ENCODE measurements around the gene ZRANB2. TPM values are rescaled to one million over a fixed set of nuclear protein-coding genes. Genes with fewer than 3 reads are reported as not detected.

ZRANB2 gene
- total and polyA plus RNA-seq, 2 of the 4 experiments (the other 2 are of a cell fraction), result 23.7 to 67.2 TPM

- H3K27me3 ChIP-seq (ENCODE audit: control insufficient read depth, insufficient read depth, low read length), result no peaks in the 10 kb centered on the region
- H3K27ac ChIP-seq (ENCODE audit: insufficient read depth, low read length), result no peak overlapping the region
- H4K5ac ChIP-seq (ENCODE audit: low read depth, low read length), result no peak overlapping the region
- H3K79me1 ChIP-seq (ENCODE audit: low read depth in 1 of 2, low read length in 2 of 2), result no peaks in the 10 kb centered on the region
- H2AK5ac ChIP-seq (ENCODE audit: low read depth, low read length), result no peak overlapping the region
- peaks cover 7% of the 10 kb centered on the region for H3K9me3 ChIP-seq (ENCODE audit: control insufficient read depth, insufficient read depth, low read length)
- H4K8ac ChIP-seq (ENCODE audit: low read depth in 2 of 2, low read length in 2 of 2), result no peak overlapping the region
- no peak overlapping the region for H2AFZ ChIP-seq (replicated peaks; ENCODE audit: low read length, poor library complexity)
- H3K18ac ChIP-seq (ENCODE audit: low read depth, low read length), result no peak overlapping the region
- no CpG with 5 or more reads among the region's 2 CpGs for WGBS, 2 experiments (ENCODE audit: extremely low coverage in 2 of 2, insufficient read length in 1 of 2)
- no peak overlapping the region for H3K14ac ChIP-seq (replicated peaks; ENCODE audit: low read depth, low read length)
- no peak overlapping the region for H2BK120ac ChIP-seq (ENCODE audit: low read depth, low read length)
- DNase-seq (no peak), ATAC-seq (ENCODE audit: low read depth) (no peak)
- H3K23ac ChIP-seq (ENCODE audit: low read depth, low read length), result no peak overlapping the region
- no peaks in the 10 kb centered on the region for H3K4me1 ChIP-seq (ENCODE audit: control insufficient read depth, insufficient read depth, low read length)
- H2BK5ac ChIP-seq (ENCODE audit: low read depth, low read length, poor library complexity, severe bottlenecking), result no peak overlapping the region
- H3K9me1 ChIP-seq (ENCODE audit: insufficient read depth, low read length), result no peaks in the 10 kb centered on the region
- POLR2A ChIA-PET (ENCODE audit: unreplicated experiment), result no interaction called here
- in situ Hi-C loops (cut with MboI; ENCODE audit: low sequenced_read_pairs), result no loop called here
- H3K36me3 ChIP-seq (ENCODE audit: control insufficient read depth, insufficient read depth, low read length), result no peaks in the 10 kb centered on the region
- no peak overlapping the region for H2BK20ac ChIP-seq (ENCODE audit: low read depth, low read length)
- no peak overlapping the region for H3K9ac ChIP-seq (ENCODE audit: low read depth, low read length)
- H3K4me3 ChIP-seq (ENCODE audit: insufficient read depth, low read depth, low read length), result no peak overlapping the region
- H4K20me1 ChIP-seq (ENCODE audit: insufficient read depth, low read length), result no peaks in the 10 kb centered on the region
- H2AK9ac ChIP-seq (replicated peaks; ENCODE audit: low read depth, low read length, poor library complexity), result no peak overlapping the region
- H3K4me2 ChIP-seq (ENCODE audit: low read depth, low read length), result no peak overlapping the region
- intact Hi-C loops (cut with micrococcal nuclease), result no loop called here
- no TSS peak for BruUV-seq (replicated peaks)
- CTCF ChIA-PET, result no interaction called here
- H3K4ac ChIP-seq (ENCODE audit: low read depth, low read length), result no peak overlapping the region
- TF ChIP-seq NFE2L2 (IDR thresholded peaks at IDR 0.05; ENCODE audit: low read depth, low read length), result no peak
- TF ChIP-seq ELK1 (IDR thresholded peaks at IDR 0.05; ENCODE audit: borderline replicate concordance, low read depth, low read length), result no peak
- no peak for TF ChIP-seq RFX5 (IDR thresholded peaks at IDR 0.05; ENCODE audit: low read depth, low read length)
- no peak for TF ChIP-seq MAFK (IDR thresholded peaks at IDR 0.05; ENCODE audit: low read depth, low read length)
- no peak for TF ChIP-seq CTCF (conservative IDR thresholded peaks at IDR 0.05; ENCODE audit: low read depth, low read length)
- TF ChIP-seq RAD21 (IDR thresholded peaks at IDR 0.05; ENCODE audit: low read length), result no peak
- no peak for TF ChIP-seq POLR2A (IDR thresholded peaks at IDR 0.05; ENCODE audit: low read depth, low read length)
- no peak for TF ChIP-seq MAZ (IDR thresholded peaks at IDR 0.05; ENCODE audit: borderline replicate concordance, low read depth, low read length)
- TF ChIP-seq BHLHE40 (IDR thresholded peaks at IDR 0.05; ENCODE audit: low read depth, low read length), result no peak
- no peak for TF ChIP-seq FOS (IDR thresholded peaks at IDR 0.05; ENCODE audit: low read depth, low read length)
- no peak for TF ChIP-seq SMC3 (IDR thresholded peaks at IDR 0.05; ENCODE audit: low read depth, low read length)
- dilution Hi-C loops (cut with HindIII; ENCODE audit: low sequenced_read_pairs, unreplicated experiment), result no loop called here
- H3K56ac ChIP-seq (ENCODE audit: extremely low read depth, insufficient read depth, low read length), result no peak overlapping the region
- H4K91ac ChIP-seq (ENCODE audit: insufficient read depth, low read depth, low read length), result no peak overlapping the region
- H2BK15ac ChIP-seq (ENCODE audit: low read depth, low read length), result no peak overlapping the region
Observed at GRCh38 chr1:71128060-71128459, 47.2 kb upstream of the ZRANB2 start.
